HCT116 (cell line): ENCODE data around the gene PNPLA8. TPM values are rescaled to one million over a fixed set of nuclear protein-coding genes. Genes with fewer than 3 reads are reported as not detected.

Experiments
- ATAC-seq: fragments of 200-7000 bp; cut with Tn5 transposase; 2 replicates; pipeline ENCODE4 v1.9.1; 2020; ENCODE audit warnings: mild to moderate bottlenecking, moderate library complexity
- BruUV-seq: library from RNA; stranded (reverse); fragments of 400-500 nt; replicated peaks from 2 replicates; lab custom pipeline; 2021; lab: Mats Ljungman, UMichigan
- CTCF ChIA-PET: fragments of 300-600 bp; sonication (Branson Sonifier 250); formaldehyde crosslinking; loops from one replicate; lab custom pipeline; 2021; ENCODE audit warnings: antibody characterized with exemption; lab: Charles Lee
- POLR2A ChIA-PET: fragments of 300-600, 350-600 bp; sonication (Branson Sonifier 250); formaldehyde crosslinking; loops from one replicate; lab custom pipeline; 2021; ENCODE audit warnings: antibody characterized with exemption; lab: Charles Lee
- RAD21 ChIA-PET, 2 experiments: fragments of 300-600 bp; sonication (Branson Sonifier 250); formaldehyde crosslinking; loops; one replicate each; lab custom pipeline; 2023; ENCODE audit warnings: low total read pairs in 2 of 2; ENCODE audit not compliant: uncharacterized antibody in 2 of 2, unreplicated experiment in 2 of 2, low non-redundant PET in 1 of 2; lab: Charles Lee
- DNase-seq: peaks from one replicate; pipeline ENCODE4 v3.0.0-alpha.2; 2010; ENCODE audit warnings: low read depth, low spot score
- H2AFZ ChIP-seq: fragments of 200-600 bp; shearing (Covaris generic), sonication (generic); 2 replicates; pipeline ENCODE4 v1.6.1; 2017; ENCODE audit warnings: low read depth, mixed run types, mixed read lengths, antibody characterized with exemption, low read length; ENCODE audit not compliant: poor library complexity, severe bottlenecking
- H3K27ac ChIP-seq: 2 replicates; pipeline ENCODE4 v1.5.1; 2012; ENCODE audit warnings: low read depth, low read length
- H3K27me3 ChIP-seq: fragments of 200-600 bp; sonication (generic); 2 replicates; pipeline ENCODE4 v1.6.1; 2016; ENCODE audit warnings: mixed run types, low read length, mixed read lengths; ENCODE audit not compliant: insufficient read depth
- H3K36me3 ChIP-seq, 2 experiments: fragments of 200-500 bp in 1 of 2; fragments of 200-600 bp in 1 of 2; sonication (Bioruptor generic) in 1 of 2; sonication (generic) in 1 of 2; 2 replicates each; pipeline versions ENCODE4 v1.5.1 to v1.6.1; 2014 to 2016; ENCODE audit warnings: low read length in 2 of 2, inconsistent platforms in 1 of 2, mixed read lengths in 1 of 2, mixed run types in 1 of 2; ENCODE audit not compliant: insufficient read depth in 2 of 2, control insufficient read depth in 1 of 2
- H3K4me1 ChIP-seq, 2 experiments: fragments of 200-600 bp in 1 of 2; sonication (generic) in 1 of 2; 2 replicates each; pipeline versions ENCODE4 v1.5.1 to v1.6.1; 2012 to 2017; ENCODE audit warnings: low read length in 2 of 2, inconsistent platforms in 1 of 2, mild to moderate bottlenecking in 1 of 2, mixed read lengths in 1 of 2, mixed run types in 1 of 2, moderate library complexity in 1 of 2; ENCODE audit not compliant: insufficient read depth in 2 of 2, control insufficient read depth in 1 of 2
- H3K4me2 ChIP-seq: fragments of 200-600 bp; sonication (generic); 2 replicates; pipeline ENCODE4 v1.6.1; 2017; ENCODE audit warnings: mixed run types, low read length, mixed read lengths
- H3K4me3 ChIP-seq, 2 experiments: fragments of 200-600 bp in 1 of 2; sonication (generic) in 1 of 2; replicated peaks in 1 of 2; 2 replicates each; pipeline ENCODE4 v1.5.1; 2011 to 2016; ENCODE audit warnings: low read length in 2 of 2, control low read depth in 1 of 2, low read depth in 1 of 2, mild to moderate bottlenecking in 1 of 2, mixed read lengths in 1 of 2, mixed run types in 1 of 2
- H3K79me2 ChIP-seq: fragments of 200-600 bp; sonication (generic); 2 replicates; pipeline ENCODE4 v1.6.1; 2017; ENCODE audit warnings: mild to moderate bottlenecking, mixed run types, low read length, moderate library complexity, mixed read lengths; ENCODE audit not compliant: insufficient read depth
- H3K9ac ChIP-seq: fragments of 200-600 bp; sonication (generic); 2 replicates; pipeline ENCODE4 v1.6.1; 2016; ENCODE audit warnings: low read length, mixed read lengths
- H3K9me2 ChIP-seq: fragments of 200-600 bp; sonication (generic), shearing (Covaris generic); 2 replicates; pipeline ENCODE4 v1.6.1; 2017; ENCODE audit warnings: mixed run types, mild to moderate bottlenecking, moderate library complexity; ENCODE audit not compliant: insufficient read depth
- H3K9me3 ChIP-seq, 2 experiments: fragments of 200-500 bp in 1 of 2; fragments of 200-600 bp in 1 of 2; sonication (Bioruptor generic) in 1 of 2; sonication (generic) in 1 of 2; 2 replicates each; pipeline ENCODE4 v1.6.1; 2014 to 2017; ENCODE audit warnings: low read length in 2 of 2, mixed read lengths in 2 of 2, inconsistent platforms in 1 of 2, low read depth in 1 of 2, mild to moderate bottlenecking in 1 of 2, mixed run types in 1 of 2, moderate library complexity in 1 of 2; ENCODE audit not compliant: control insufficient read depth in 1 of 2, insufficient read depth in 1 of 2
- H4K20me1 ChIP-seq: fragments of 200-600 bp; sonication (generic), shearing (Covaris generic); 2 replicates; pipeline ENCODE4 v1.6.1; 2017; ENCODE audit warnings: mixed run types, mild to moderate bottlenecking, moderate library complexity; ENCODE audit not compliant: insufficient read depth
- CBX3 ChIP-seq: IDR thresholded peaks from 2 replicates; pipeline ENCODE4 v1.6.1; 2012; ENCODE audit warnings: low read depth
- ELF1 ChIP-seq: IDR thresholded peaks from 2 replicates; pipeline ENCODE4 v1.6.1; 2012; ENCODE audit warnings: low read depth, borderline replicate concordance
- EZH2phosphoT487 ChIP-seq: fragments of 200-600 bp; IDR thresholded peaks from 2 replicates; pipeline ENCODE4 v1.6.1; 2018; ENCODE audit warnings: antibody characterized with exemption, borderline replicate concordance
- JUND ChIP-seq: IDR thresholded peaks from 2 replicates; pipeline ENCODE4 v1.6.1; 2012
- POLR2A ChIP-seq: IDR thresholded peaks from 2 replicates; pipeline ENCODE4 v1.7.0; 2011; ENCODE audit warnings: borderline replicate concordance; ENCODE audit not compliant: insufficient read depth, insufficient read length; ENCODE audit errors: extremely low read depth
- SIN3A ChIP-seq: IDR thresholded peaks from 2 replicates; pipeline ENCODE4 v1.6.1; 2012; ENCODE audit warnings: low read depth
- SRF ChIP-seq: IDR thresholded peaks from 2 replicates; pipeline ENCODE4 v1.6.1; 2012; ENCODE audit warnings: low read depth
- TCF7L2 ChIP-seq: IDR thresholded peaks from 2 replicates; pipeline ENCODE4 v1.7.0; 2011; ENCODE audit warnings: borderline replicate concordance, inconsistent platforms; ENCODE audit not compliant: insufficient read depth, insufficient read length; ENCODE audit errors: extremely low read depth
- YY1 ChIP-seq: IDR thresholded peaks from 2 replicates; pipeline ENCODE4 v1.6.1; 2011; ENCODE audit warnings: low read length, low read depth, moderate library complexity, mild to moderate bottlenecking; ENCODE audit not compliant: insufficient replicate concordance; ENCODE audit errors: extremely low read depth
- ZFX ChIP-seq: fragments of 450-650 bp; IDR thresholded peaks from 2 replicates; pipeline ENCODE4 v1.6.1; 2017
- ZNF274 ChIP-seq: fragments of 200-500 bp; sonication (Bioruptor generic); IDR thresholded peaks from 2 replicates; pipeline ENCODE4 v1.6.1; 2014; ENCODE audit warnings: mild to moderate bottlenecking, low read depth, low read length, inconsistent platforms
- intact Hi-C: fragments of 100-400 bp; cut with micrococcal nuclease; formaldehyde crosslinking; loops from 2 replicates; pipeline ENCODE4 v1.10.0; 2022
- total RNA-seq: library from RNA; stranded (reverse); gene quantifications from one replicate; pipeline ENCODE4 v1.2.1, GENCODE V29; 2021; ENCODE audit not compliant: unreplicated experiment
- TF ChIP-seq, protein P1 (sequence below): IDR thresholded peaks from 2 replicates; pipeline ENCODE4 v1.6.1; 2012
- TF ChIP-seq, protein P2 (sequence below): IDR thresholded peaks from 2 replicates; pipeline ENCODE4 v1.6.1; 2012

The PNPLA8 gene
- total RNA-seq, 1 experiment from 2014 or later, result 12.9 TPM

DNA sequence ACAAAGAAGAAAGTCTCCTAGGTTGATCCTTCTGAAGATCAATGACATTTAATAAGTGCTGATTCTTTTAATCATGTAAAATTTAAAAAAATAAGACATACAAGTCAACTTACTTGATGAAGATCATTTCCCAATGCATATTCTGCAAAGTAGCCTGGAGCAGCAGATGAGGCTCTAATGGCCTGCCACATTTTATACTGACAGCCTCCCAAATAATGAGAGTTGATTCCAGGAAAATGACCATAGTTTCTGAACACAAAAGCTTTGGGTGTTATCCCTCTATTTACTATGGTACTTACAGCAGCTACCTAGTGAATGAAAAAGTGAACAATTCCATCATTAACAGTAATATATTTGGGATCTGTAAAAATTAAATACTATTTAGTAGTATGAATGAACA is 38.3 kb downstream of the PNPLA8 start:
- Histone ChIP-seq H3K9me2 (no peaks in the 10 kb centered on the region), H4K20me1 (no peaks in the 10 kb centered on the region), H3K4me3 (no peak overlapping the region), H3K9ac (no peak overlapping the region), H2AFZ (no peak overlapping the region), H3K27ac (no peak overlapping the region), H3K79me2 (no peaks in the 10 kb centered on the region), H3K36me3 (no peaks in the 10 kb centered on the region), H3K9me3 (no peaks in the 10 kb centered on the region), H3K4me2 (no peak overlapping the region), H3K27me3 (no peaks in the 10 kb centered on the region), H3K4me1 (no peaks in the 10 kb centered on the region)
- no peak for ATAC-seq
- TF ChIP-seq TCF7L2 (no peak), ZNF274 (no peak), CBX3 (no peak)
- TF ChIP-seq, protein P1, sequence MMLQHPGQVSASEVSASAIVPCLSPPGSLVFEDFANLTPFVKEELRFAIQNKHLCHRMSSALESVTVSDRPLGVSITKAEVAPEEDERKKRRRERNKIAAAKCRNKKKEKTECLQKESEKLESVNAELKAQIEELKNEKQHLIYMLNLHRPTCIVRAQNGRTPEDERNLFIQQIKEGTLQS, result no peak
- BruUV-seq, result no TSS peak
- RAD21 ChIA-PET, result no interaction called here
- intact Hi-C loops, result no loop called here
- no peak for DNase-seq
- POLR2A ChIA-PET, result no interaction called here
- CTCF ChIA-PET, result interaction anchor here (2.3 kb wide), 1 partner anchor 9 kb away, joined by 7 read pairs; no protein-coding TSS in a partner anchor

GRCh38 chr7:108486291-108486966 is 39.5 kb downstream of the PNPLA8 start:
- Histone ChIP-seq H3K4me2 (no peak overlapping the region), H4K20me1 (no peaks in the 10 kb centered on the region), H3K27me3 (no peaks in the 10 kb centered on the region), H3K9me2 (no peaks in the 10 kb centered on the region), H3K4me1 (no peaks in the 10 kb centered on the region), H3K9ac (no peak overlapping the region), H3K9me3 (no peaks in the 10 kb centered on the region), H3K79me2 (no peaks in the 10 kb centered on the region), H3K4me3 (no peak overlapping the region), H3K27ac (no peak overlapping the region), H2AFZ (no peak overlapping the region), H3K36me3 (no peaks in the 10 kb centered on the region)
- DNase-seq (no peak), ATAC-seq (no peak)
- no peak for TF ChIP-seq ZFX
- no peak for TF ChIP-seq CBX3
- TF ChIP-seq SIN3A, result no peak
- TF ChIP-seq, protein P2, sequence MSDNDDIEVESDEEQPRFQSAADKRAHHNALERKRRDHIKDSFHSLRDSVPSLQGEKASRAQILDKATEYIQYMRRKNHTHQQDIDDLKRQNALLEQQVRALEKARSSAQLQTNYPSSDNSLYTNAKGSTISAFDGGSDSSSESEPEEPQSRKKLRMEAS, result no peak
- TF ChIP-seq YY1, result no peak
- TF ChIP-seq ZNF274, result no peak
- no peak for TF ChIP-seq ELF1
- no peak for TF ChIP-seq POLR2A
- no peak for TF ChIP-seq EZH2phosphoT487
- no peak for TF ChIP-seq SRF
- no peak for TF ChIP-seq TCF7L2
- no peak for TF ChIP-seq JUND
- RAD21 ChIA-PET, result no interaction called here
- POLR2A ChIA-PET, result no interaction called here
- CTCF ChIA-PET, result interaction anchor here (2.3 kb wide), 1 partner anchor 10 kb away, joined by 7 read pairs; no protein-coding TSS in a partner anchor
- no TSS peak for BruUV-seq
- intact Hi-C loops, result no loop called here
